ENCODE results near the gene SCARB1. TPM values are rescaled to one million over a fixed set of nuclear protein-coding genes. Genes with fewer than 3 reads are reported as not detected.

The SCARB1 gene
- total RNA-seq, 1 experiment from 2014 or later = 31.3 TPM

GRCh38 chr12:124788936-124789555 lies 74.6 kb downstream of the SCARB1 start:
- no peak overlapping the region for H3K56ac ChIP-seq (ENCODE audit: insufficient read length, low read depth, low read length)
- no peak overlapping the region for H3K23ac ChIP-seq (ENCODE audit: insufficient read length, low read depth, low read length)
- no peaks in the 10 kb centered on the region for H4K20me1 ChIP-seq (ENCODE audit: control insufficient read depth, insufficient read depth, insufficient read length)

More at GRCh38 chr12:124788936-124789555, 74.6 kb downstream of the SCARB1 start:
- no peaks in the 10 kb centered on the region for H3K4me1 ChIP-seq (ENCODE audit: insufficient read depth, low read length)
- peaks cover 18 to 19% (median 19%) of the 10 kb centered on the region in 3 experiments for H3K36me3 Mint-ChIP-seq (ENCODE audit: insufficient read depth in 1 of 3, low read depth in 3 of 3)
- no peak overlapping the region for H3K27ac ChIP-seq (ENCODE audit: insufficient read length, low read depth, low read length)
- H3K4ac ChIP-seq (ENCODE audit: low read depth, low read length) = no peak overlapping the region
- no peaks in the 10 kb centered on the region for H3K23me2 ChIP-seq (ENCODE audit: insufficient read length, low read depth, low read length, poor library complexity, severe bottlenecking)
- no peaks in the 10 kb centered on the region for H3K79me2 ChIP-seq (ENCODE audit: insufficient read depth, low read length)
- H3K4me2 ChIP-seq (ENCODE audit: insufficient read depth, insufficient read length, low read length) = no peak overlapping the region
- no peak overlapping the region for H2BK15ac ChIP-seq (ENCODE audit: low read depth, low read length)
- no peak for DNase-seq
- no peak overlapping the region for H4K91ac ChIP-seq (ENCODE audit: insufficient read length, low read depth, low read length)
- no peaks in the 10 kb centered on the region for H3K79me1 ChIP-seq (ENCODE audit: insufficient read depth, low read depth, low read length, poor library complexity, severe bottlenecking)
- H3K27ac Mint-ChIP-seq = no peak overlapping the region
- no peak overlapping the region for H2BK12ac ChIP-seq (ENCODE audit: insufficient read length, low read depth, low read length)
- no peak overlapping the region for H3K18ac ChIP-seq (ENCODE audit: insufficient read length, low read depth, low read length)
- no peak overlapping the region for H3T11ph ChIP-seq (ENCODE audit: low read length)
- H3K4me3 Mint-ChIP-seq = no peak overlapping the region
- TF ChIP-seq CTCF (conservative IDR thresholded peaks at IDR 0.05) = no peak
- H3K9me3 ChIP-seq (ENCODE audit: control insufficient read depth, low read depth, low read length) = no peaks in the 10 kb centered on the region
- peaks cover 11 to 14% of the 10 kb centered on the region in 2 experiments for H3K4me1 Mint-ChIP-seq
- no peak overlapping the region for H2BK20ac ChIP-seq (ENCODE audit: low read depth, low read length, poor library complexity, severe bottlenecking)
- H2BK5ac ChIP-seq (ENCODE audit: insufficient read length, low read length) = no peak overlapping the region
- H2AK5ac ChIP-seq (ENCODE audit: insufficient read length, low read length) = no peak overlapping the region
- no peak overlapping the region for H4K8ac ChIP-seq (replicated peaks; ENCODE audit: insufficient read length, low read depth, low read length)
- WGBS (ENCODE audit: extremely low coverage, insufficient read length, low lambda C conversion rate) = no CpG with 5 or more reads among the region's 13 CpGs
- no peak overlapping the region for H4K5ac ChIP-seq (ENCODE audit: insufficient read length, low read depth, low read length)
- no peaks in the 10 kb centered on the region for H3K9me3 Mint-ChIP-seq
- no peaks in the 10 kb centered on the region for H3K27me3 ChIP-seq (ENCODE audit: insufficient read depth, low read length)
- H2BK120ac ChIP-seq (ENCODE audit: low read depth, low read length, poor library complexity, severe bottlenecking) = no peak overlapping the region
- H3K9ac ChIP-seq (ENCODE audit: extremely low read depth, insufficient read length, low read length) = no peak overlapping the region
- no peaks in the 10 kb centered on the region; the same call in 1 of the 2 replicates for H3K27me3 Mint-ChIP-seq (ENCODE audit: low read depth)
- no peak overlapping the region for H2AFZ ChIP-seq (ENCODE audit: low read length)
- H3K14ac ChIP-seq (ENCODE audit: insufficient read depth, low read length) = no peak overlapping the region
